Measurements from ENCODE around the gene VILL. TPM values are rescaled to one million over a fixed set of nuclear protein-coding genes. Genes with fewer than 3 reads are reported as not detected.
"Not testable (repeated sequence)": the region's sequence is repeated elsewhere in the genome, so short reads cannot be mapped to it uniquely, and the experiment has no call there.

The VILL gene
- total and polyA plus RNA-seq, 2 experiments from 2014 or later, result 0.75 to 3.4 TPM

GRCh38 chr3:37969596-37970100 lies 20.9 kb upstream of the VILL start:
- Histone ChIP-seq H3K9me3 (ENCODE audit: low read depth) (no peaks in the 10 kb centered on the region), H3K36me3 (no peaks in the 10 kb centered on the region), H3K4me1 (ENCODE audit: low read depth) (no peaks in the 10 kb centered on the region), H3K27me3 (no peaks in the 10 kb centered on the region), H3K27ac (no peak overlapping the region), H3K4me3 (no peak overlapping the region)
- no peak for DNase-seq (ENCODE audit: low read depth in 1 of 2, low spot score in 1 of 2)
- no peak for TF ChIP-seq CTCF (IDR thresholded peaks at IDR 0.05; ENCODE audit: low read depth, low read length)

- no peak for DNase-seq (ENCODE audit: low read depth in 1 of 2, low spot score in 1 of 2)
- H3K9me3 ChIP-seq (ENCODE audit: low read depth), result no peaks in the 10 kb centered on the region
- TF ChIP-seq CTCF (IDR thresholded peaks at IDR 0.05; ENCODE audit: low read depth, low read length), result no peak
- no peak overlapping the region for H3K4me3 ChIP-seq
- no peak overlapping the region for H3K27ac ChIP-seq
- no peaks in the 10 kb centered on the region for H3K27me3 ChIP-seq
- no peaks in the 10 kb centered on the region for H3K4me1 ChIP-seq (ENCODE audit: low read depth)
- peaks cover 1% of the 10 kb centered on the region for H3K36me3 ChIP-seq
These were observed 19.8 kb upstream of the VILL start for GRCh38 chr3:37970802-37971201.

- Histone ChIP-seq H3K4me3 (no peak overlapping the region), H3K9me3 (ENCODE audit: low read depth) (no peaks in the 10 kb centered on the region), H3K36me3 (peaks cover 6% of the 10 kb centered on the region), H3K4me1 (ENCODE audit: low read depth) (no peaks in the 10 kb centered on the region), H3K27ac (no peak overlapping the region), H3K27me3 (no peaks in the 10 kb centered on the region)
- no peak for TF ChIP-seq CTCF (IDR thresholded peaks at IDR 0.05; ENCODE audit: low read depth, low read length)
- DNase-seq (ENCODE audit: low read depth in 1 of 2, low spot score in 1 of 2), result no peak
These were observed 19.1 kb upstream of the VILL start for GRCh38 chr3:37971467-37971866.

GRCh38 chr3:37972056-37972455 lies 18.5 kb upstream of the VILL start:
- not testable (repeated sequence) for H3K4me1 ChIP-seq (ENCODE audit: low read depth); H3K9me3 ChIP-seq (ENCODE audit: low read depth); H3K27me3 ChIP-seq; H3K36me3 ChIP-seq; H3K4me3 ChIP-seq; H3K27ac ChIP-seq; DNase-seq (ENCODE audit: low read depth in 1 of 2, low spot score in 1 of 2)

- Histone ChIP-seq H3K9me3 (ENCODE audit: low read depth) (no peaks in the 10 kb centered on the region), H3K27me3 (no peaks in the 10 kb centered on the region), H3K4me3 (no peak overlapping the region), H3K27ac (no peak overlapping the region), H3K4me1 (ENCODE audit: low read depth) (no peaks in the 10 kb centered on the region), H3K36me3 (peaks cover 6% of the 10 kb centered on the region)
- TF ChIP-seq CTCF (IDR thresholded peaks at IDR 0.05; ENCODE audit: low read depth, low read length), result no peak
- no peak for DNase-seq (ENCODE audit: low read depth in 1 of 2, low spot score in 1 of 2)
These were observed 17.1 kb upstream of the VILL start for GRCh38 chr3:37973246-37974054.
